Glomerular endothelial cell (primary cell): ENCODE measurements around the gene ARID1A. TPM values are rescaled to one million over a fixed set of nuclear protein-coding genes. Genes with fewer than 3 reads are reported as not detected.

ENCODE experiments used
- DNase-seq: peaks from one replicate; pipeline ENCODE4 v3.0.0-alpha.2; 2011; ENCODE audit warnings: low read depth, low spot score; ENCODE audit errors: extremely low read depth
- total RNA-seq: library from RNA; depleted of rRNA; stranded (reverse); fragments of >200 nt; gene quantifications from 2 replicates; pipeline ENCODE4 v1.2.3, GENCODE V29; 2015

Gene ARID1A
- total RNA-seq, 1 donor from 2014 or later, result 67.8 TPM

GRCh38 chr1:26726784-26727183 is 31.0 kb downstream of the ARID1A start:
- no peak for DNase-seq

GRCh38 chr1:26727476-26727875 is 31.7 kb downstream of the ARID1A start:
- DNase-seq, result no peak

GRCh38 chr1:26728645-26729044 is 32.8 kb downstream of the ARID1A start:
- no peak for DNase-seq

GRCh38 chr1:26729633-26730032 is 33.8 kb downstream of the ARID1A start:
- no peak for DNase-seq

GRCh38 chr1:26730695-26731094 is 34.9 kb downstream of the ARID1A start:
- no peak for DNase-seq

GRCh38 chr1:26731233-26731902 is 35.6 kb downstream of the ARID1A start:
- no peak for DNase-seq

- DNase-seq, result no peak
Observed at GRCh38 chr1:26733392-26733791, 37.6 kb downstream of the ARID1A start.

GRCh38 chr1:26733982-26734381 is 38.2 kb downstream of the ARID1A start:
- no peak for DNase-seq

- no peak for DNase-seq
Observed at GRCh38 chr1:26734501-26735058, 38.8 kb downstream of the ARID1A start.

- no peak for DNase-seq
Observed at GRCh38 chr1:26739329-26739914, 43.6 kb downstream of the ARID1A start.

- DNase-seq, result no peak
Observed at GRCh38 chr1:26740023-26740634, 44.3 kb downstream of the ARID1A start.

- DNase-seq, result no peak
Observed at GRCh38 chr1:26740952-26741351, 45.1 kb downstream of the ARID1A start.

GRCh38 chr1:26743426-26744059 is 47.7 kb downstream of the ARID1A start:
- no peak for DNase-seq

- DNase-seq, result peak; percentile 91
Observed at GRCh38 chr1:26744075-26744959, 48.5 kb downstream of the ARID1A start.

- no peak for DNase-seq
Observed at GRCh38 chr1:26745191-26745590, 49.4 kb downstream of the ARID1A start.

GRCh38 chr1:26747048-26747447 is 51.2 kb downstream of the ARID1A start:
- no peak for DNase-seq

GRCh38 chr1:26748351-26748750 is 52.5 kb downstream of the ARID1A start:
- DNase-seq, result no peak

- no peak for DNase-seq
Observed at GRCh38 chr1:26749458-26749857, 53.6 kb downstream of the ARID1A start.

- no peak for DNase-seq
Observed at GRCh38 chr1:26750428-26750827, 54.6 kb downstream of the ARID1A start.

GRCh38 chr1:26752519-26752918 is 56.7 kb downstream of the ARID1A start:
- no peak for DNase-seq
